A673 (cell line): ENCODE results near the gene PCSK6.

Source experiments
- EZH2 ChIP-seq: fragments of 200-600 bp; sonication (generic); IDR thresholded peaks from 2 replicates; pipeline ENCODE4 v1.6.1; 2017; ENCODE audit warnings: borderline replicate concordance, low read depth, mild to moderate bottlenecking, mixed read lengths, antibody characterized with exemption, low read length; ENCODE audit not compliant: poor library complexity, severe bottlenecking
- TF ChIP-seq, protein P1 (sequence below): fragments of 300-800, 200-600 bp; sonication (generic); conservative IDR thresholded peaks from 2 replicates; pipeline ENCODE4 v1.5.1; 2017; ENCODE audit warnings: low read depth, mild to moderate bottlenecking, antibody characterized with exemption, low read length, moderate library complexity, mixed read lengths

- TF ChIP-seq, protein P1, sequence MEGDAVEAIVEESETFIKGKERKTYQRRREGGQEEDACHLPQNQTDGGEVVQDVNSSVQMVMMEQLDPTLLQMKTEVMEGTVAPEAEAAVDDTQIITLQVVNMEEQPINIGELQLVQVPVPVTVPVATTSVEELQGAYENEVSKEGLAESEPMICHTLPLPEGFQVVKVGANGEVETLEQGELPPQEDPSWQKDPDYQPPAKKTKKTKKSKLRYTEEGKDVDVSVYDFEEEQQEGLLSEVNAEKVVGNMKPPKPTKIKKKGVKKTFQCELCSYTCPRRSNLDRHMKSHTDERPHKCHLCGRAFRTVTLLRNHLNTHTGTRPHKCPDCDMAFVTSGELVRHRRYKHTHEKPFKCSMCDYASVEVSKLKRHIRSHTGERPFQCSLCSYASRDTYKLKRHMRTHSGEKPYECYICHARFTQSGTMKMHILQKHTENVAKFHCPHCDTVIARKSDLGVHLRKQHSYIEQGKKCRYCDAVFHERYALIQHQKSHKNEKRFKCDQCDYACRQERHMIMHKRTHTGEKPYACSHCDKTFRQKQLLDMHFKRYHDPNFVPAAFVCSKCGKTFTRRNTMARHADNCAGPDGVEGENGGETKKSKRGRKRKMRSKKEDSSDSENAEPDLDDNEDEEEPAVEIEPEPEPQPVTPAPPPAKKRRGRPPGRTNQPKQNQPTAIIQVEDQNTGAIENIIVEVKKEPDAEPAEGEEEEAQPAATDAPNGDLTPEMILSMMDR, result no peak
- TF ChIP-seq EZH2, result no peak
These were observed 1.6 kb upstream of the PCSK6 start for GRCh38 chr15:101490922-101491733.
